Left lung (tissue), 10 donors: Measurements from ENCODE around the gene ACTR3. TPM values are rescaled to one million over a fixed set of nuclear protein-coding genes. Genes with fewer than 3 reads are reported as not detected.

Experiments used
- ATAC-seq: fragments of 200-7000 bp; cut with Tn5 transposase; one replicate; pipeline ENCODE4 v1.9.1; 2020; ENCODE audit warnings: moderate library complexity
- DNase-seq, 4 donors: peaks; one replicate each; pipeline ENCODE4 v3.0.0-alpha.2; 2013 to 2020
- H3K27ac ChIP-seq, 2 donors: fragments of 200-600 bp; sonication (generic) in 1 of 2; one replicate each; pipeline versions ENCODE4 v1.5.0 to v1.8.0; 2020 to 2021
- H3K27me3 ChIP-seq, 2 donors: fragments of 200-600 bp; sonication (generic) in 1 of 2; one replicate each; pipeline versions ENCODE4 v1.5.0 to v1.8.0; 2020 to 2021
- H3K36me3 ChIP-seq, 2 donors: fragments of 200-600 bp; sonication (generic) in 1 of 2; one replicate each; pipeline versions ENCODE4 v1.5.0 to v1.8.0; 2020 to 2021
- H3K4me1 ChIP-seq, 2 donors: fragments of 200-600 bp; one replicate each; pipeline ENCODE4 v1.8.0; 2021
- H3K4me3 ChIP-seq, 2 donors: fragments of 200-600 bp; sonication (generic) in 1 of 2; one replicate each; pipeline versions ENCODE4 v1.5.0 to v1.8.0; 2020 to 2021; ENCODE audit warnings: mild to moderate bottlenecking in 1 of 2
- H3K9me3 ChIP-seq, 2 donors: fragments of 200-600 bp; sonication (generic) in 1 of 2; one replicate each; pipeline versions ENCODE4 v1.5.0 to v1.8.0; 2020 to 2021
- intact Hi-C, 2 donors: fragments of 100-400 bp; cut with DNase I; formaldehyde crosslinking; loops; one replicate each; pipeline versions ENCODE4 v1.11.2 to v1.14.2; 2022
- polyA plus RNA-seq, 6 donors: library from polyadenylated mRNA; unstranded; fragments of 120-200 nt; gene quantifications; one replicate each; pipeline ENCODE4 v1.2.1, GENCODE V29; 2013; ENCODE audit not compliant: insufficient read length in 6 of 6
- total RNA-seq, 2 donors: library from RNA; stranded (reverse); fragmentation: NEBNext Ultra II Directional; extraction: Animal tissue kit (Norgen Biotek cat#: 25700); gene quantifications; one replicate each; pipeline ENCODE4 v1.2.1, GENCODE V29; 2021
- TF ChIP-seq, protein P1 (sequence below), 2 donors: fragments of 200-600 bp; sonication (generic) in 1 of 2; IDR thresholded peaks; one replicate each; pipeline versions ENCODE4 v1.5.0 to v1.8.0; 2021; ENCODE audit warnings: antibody characterized with exemption in 2 of 2
- donor health status: DM: no; HTN: yes; CAD: no.
- donor health status: DM: no; HTN: no; CAD: no.

ACTR3 gene
- total and polyA plus RNA-seq, 8 donors = 151 to 324 (median 161) TPM

DNA sequence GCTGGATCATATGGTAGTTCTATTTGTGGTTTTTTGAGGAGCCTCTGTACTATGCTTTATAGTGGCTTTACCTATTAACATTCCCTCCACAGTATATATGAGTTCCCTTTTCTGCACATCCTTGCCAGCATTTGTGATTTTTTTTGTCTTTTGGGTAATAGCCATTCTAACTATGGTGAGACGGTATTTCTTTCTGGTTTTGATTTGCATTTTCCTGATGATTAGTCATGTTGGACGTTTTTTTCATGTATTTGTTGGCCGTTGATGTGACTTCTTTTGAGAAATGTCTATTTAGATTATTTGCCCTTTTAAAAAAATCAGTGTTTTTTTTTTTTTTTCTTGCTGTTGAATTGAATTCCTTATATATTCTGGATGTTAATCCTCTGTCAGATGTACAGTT lies 31.1 kb downstream of the ACTR3 start:
- H3K9me3 ChIP-seq = no peaks in the 10 kb centered on the region
- no peak for ATAC-seq
- H3K4me1 ChIP-seq = peaks cover 0 to 10% of the 10 kb centered on the region in 2 donors
- H3K4me3 ChIP-seq = no peak overlapping the region
- no peak for DNase-seq
- peaks cover 0 to 73% of the 10 kb centered on the region in 2 donors for H3K36me3 ChIP-seq
- TF ChIP-seq, protein P1, sequence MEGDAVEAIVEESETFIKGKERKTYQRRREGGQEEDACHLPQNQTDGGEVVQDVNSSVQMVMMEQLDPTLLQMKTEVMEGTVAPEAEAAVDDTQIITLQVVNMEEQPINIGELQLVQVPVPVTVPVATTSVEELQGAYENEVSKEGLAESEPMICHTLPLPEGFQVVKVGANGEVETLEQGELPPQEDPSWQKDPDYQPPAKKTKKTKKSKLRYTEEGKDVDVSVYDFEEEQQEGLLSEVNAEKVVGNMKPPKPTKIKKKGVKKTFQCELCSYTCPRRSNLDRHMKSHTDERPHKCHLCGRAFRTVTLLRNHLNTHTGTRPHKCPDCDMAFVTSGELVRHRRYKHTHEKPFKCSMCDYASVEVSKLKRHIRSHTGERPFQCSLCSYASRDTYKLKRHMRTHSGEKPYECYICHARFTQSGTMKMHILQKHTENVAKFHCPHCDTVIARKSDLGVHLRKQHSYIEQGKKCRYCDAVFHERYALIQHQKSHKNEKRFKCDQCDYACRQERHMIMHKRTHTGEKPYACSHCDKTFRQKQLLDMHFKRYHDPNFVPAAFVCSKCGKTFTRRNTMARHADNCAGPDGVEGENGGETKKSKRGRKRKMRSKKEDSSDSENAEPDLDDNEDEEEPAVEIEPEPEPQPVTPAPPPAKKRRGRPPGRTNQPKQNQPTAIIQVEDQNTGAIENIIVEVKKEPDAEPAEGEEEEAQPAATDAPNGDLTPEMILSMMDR (IDR thresholded peaks at IDR 0.05) = no peak
- intact Hi-C loops = no loop called here
- H3K27ac ChIP-seq = no peak overlapping the region
- H3K27me3 ChIP-seq = no peaks in the 10 kb centered on the region

DNA sequence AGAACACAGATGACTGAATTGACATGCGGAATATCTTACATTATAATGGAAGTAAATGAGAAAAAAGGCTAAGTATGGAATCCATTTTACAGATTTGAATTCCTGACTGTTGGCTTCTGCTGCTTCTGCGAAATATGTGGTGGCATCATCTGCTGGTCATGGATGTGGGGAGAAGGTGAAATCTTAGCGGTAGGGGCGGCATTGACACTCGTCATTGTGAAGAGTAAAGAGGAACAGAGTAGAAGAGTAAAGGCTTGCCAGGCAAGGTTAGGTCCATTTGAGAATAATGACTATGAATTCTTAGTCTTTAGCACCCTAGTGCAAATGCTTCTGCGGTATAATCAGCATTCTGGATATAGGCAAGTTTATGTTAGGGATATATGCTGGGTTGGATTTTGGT lies 32.4 kb downstream of the ACTR3 start:
- intact Hi-C loops = no loop called here
- no peak overlapping the region for H3K27ac ChIP-seq
- ATAC-seq = no peak

DNA sequence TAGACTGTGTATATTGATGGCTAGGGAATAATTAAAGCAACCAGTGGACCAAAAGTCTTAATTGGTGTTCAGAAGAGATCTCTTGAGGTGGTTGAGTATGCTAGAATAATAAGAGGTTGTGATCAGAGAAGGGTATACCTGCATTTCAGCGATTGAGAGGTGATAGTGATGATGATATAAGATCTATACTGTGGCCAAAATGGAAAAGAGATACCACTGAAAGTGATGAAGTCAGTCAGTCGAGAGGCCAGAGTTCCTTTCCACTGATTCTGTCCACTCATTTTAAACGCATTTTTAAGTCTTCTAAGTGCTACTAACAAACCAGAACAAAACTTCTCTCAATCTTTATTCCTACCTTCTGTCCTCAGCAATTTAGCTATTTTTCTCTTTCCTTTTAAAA lies 32.9 kb downstream of the ACTR3 start:
- intact Hi-C loops = no loop called here
- peaks cover 0 to 74% of the 10 kb centered on the region in 2 donors for H3K36me3 ChIP-seq
- no peak overlapping the region for H3K27ac ChIP-seq
- H3K4me1 ChIP-seq = peaks cover 0 to 10% of the 10 kb centered on the region in 2 donors
- H3K4me3 ChIP-seq = no peak overlapping the region
- H3K27me3 ChIP-seq = no peaks in the 10 kb centered on the region
- H3K9me3 ChIP-seq = no peaks in the 10 kb centered on the region
- TF ChIP-seq, protein P1 (IDR thresholded peaks at IDR 0.05) = no peak
- ATAC-seq (no peak), DNase-seq (no peak)

More for the DNA sequence above, 32.4 kb downstream of the ACTR3 start:
- Histone ChIP-seq H3K9me3 (no peaks in the 10 kb centered on the region), H3K4me3 (no peak overlapping the region), H3K4me1 (peaks cover 0 to 10% of the 10 kb centered on the region in 2 donors), H3K36me3 (peaks cover 0 to 74% of the 10 kb centered on the region in 2 donors), H3K27me3 (no peaks in the 10 kb centered on the region)
- DNase-seq = no peak
- TF ChIP-seq, protein P1 (IDR thresholded peaks at IDR 0.05) = no peak

DNA sequence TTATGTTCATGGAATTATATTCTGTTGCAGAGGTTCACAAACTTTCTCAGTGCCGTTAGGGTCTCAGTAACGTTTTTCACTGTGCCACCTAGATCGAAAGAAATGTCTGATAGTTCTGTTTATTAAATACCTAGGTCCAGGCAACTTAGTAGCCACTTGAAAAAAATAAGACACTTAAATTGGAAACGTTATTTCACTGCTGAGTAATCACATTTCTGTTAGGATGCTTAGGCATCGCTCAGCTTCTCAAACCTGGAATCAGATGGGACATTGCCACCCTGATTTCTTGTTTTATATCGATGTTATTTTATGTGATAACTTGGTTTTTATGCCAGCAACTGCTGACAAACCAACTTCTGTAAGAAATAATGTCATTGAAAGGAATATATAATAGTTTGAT lies 36.0 kb downstream of the ACTR3 start:
- ATAC-seq (no peak), DNase-seq (no peak)
- intact Hi-C loops = no loop called here
- Histone ChIP-seq H3K9me3 (no peaks in the 10 kb centered on the region), H3K36me3 (peaks cover 0 to 70% of the 10 kb centered on the region in 2 donors), H3K27ac (no peak overlapping the region), H3K4me3 (no peak overlapping the region), H3K27me3 (no peaks in the 10 kb centered on the region), H3K4me1 (peaks cover 0 to 10% of the 10 kb centered on the region in 2 donors)
- TF ChIP-seq, protein P1 (IDR thresholded peaks at IDR 0.05) = no peak

GRCh38 chr2:113926314-113926713 lies 36.4 kb downstream of the ACTR3 start:
- H3K4me1 ChIP-seq = peaks cover 0 to 10% of the 10 kb centered on the region in 2 donors
- H3K9me3 ChIP-seq = no peaks in the 10 kb centered on the region
- H3K27me3 ChIP-seq = no peaks in the 10 kb centered on the region
- DNase-seq (no peak), ATAC-seq (no peak)
- H3K4me3 ChIP-seq = no peak overlapping the region
- intact Hi-C loops = no loop called here
- TF ChIP-seq, protein P1 (IDR thresholded peaks at IDR 0.05) = no peak
- H3K27ac ChIP-seq = no peak overlapping the region
- H3K36me3 ChIP-seq = peaks cover 0 to 73% of the 10 kb centered on the region in 2 donors
